PC-9 (cell line): Measurements from ENCODE around the gene GALNT9. TPM values are rescaled to one million over a fixed set of nuclear protein-coding genes. Genes with fewer than 3 reads are reported as not detected.

Experiments used
- BruUV-seq: library from RNA; stranded (reverse); fragments of 400-500 nt; replicated peaks from 2 replicates; lab custom pipeline; 2021; lab: Mats Ljungman, UMichigan
- CTCF ChIA-PET: fragments of 300-600 bp; sonication (Branson Sonifier 250); formaldehyde crosslinking; loops from one replicate; lab custom pipeline; 2022; ENCODE audit warnings: antibody characterized with exemption; lab: Charles Lee
- POLR2A ChIA-PET: fragments of 300-600 bp; sonication (Branson Sonifier 250); formaldehyde crosslinking; loops from one replicate; lab custom pipeline; 2022; ENCODE audit warnings: antibody characterized with exemption; ENCODE audit not compliant: unreplicated experiment; lab: Charles Lee
- DNase-seq, 2 experiments: peaks; one replicate each; pipeline versions ENCODE4 v3.0.0 to v3.0.0-alpha.2; 2015 to 2022; ENCODE audit warnings: mixed read lengths in 1 of 2
- H2AFZ ChIP-seq: fragments of 200-600 bp; sonication (generic); 2 replicates; pipeline ENCODE4 v1.8.1; 2017; ENCODE audit warnings: antibody characterized with exemption
- H3F3A ChIP-seq: fragments of 200-600 bp; sonication (generic); 2 replicates; pipeline ENCODE4 v1.8.1; 2017; ENCODE audit warnings: antibody characterized with exemption, mild to moderate bottlenecking, low read depth; ENCODE audit not compliant: insufficient read depth
- H3K27ac ChIP-seq: fragments of 200-600 bp; sonication (generic); 2 replicates; pipeline ENCODE4 v1.6.1; 2016; ENCODE audit warnings: mixed run types
- H3K27me3 ChIP-seq: fragments of 200-600 bp; sonication (generic); 2 replicates; pipeline ENCODE4 v1.6.1; 2016; ENCODE audit warnings: low read depth, mixed run types; ENCODE audit not compliant: insufficient read depth
- H3K36me3 ChIP-seq: fragments of 200-600 bp; sonication (generic); 2 replicates; pipeline ENCODE4 v1.6.1; 2016; ENCODE audit warnings: low read depth, mixed run types
- H3K4me1 ChIP-seq: fragments of 200-600 bp; sonication (generic); replicated peaks from 2 replicates; pipeline ENCODE4 v1.6.1; 2016; ENCODE audit warnings: mixed run types; ENCODE audit not compliant: insufficient read depth
- H3K4me2 ChIP-seq: fragments of 200-600 bp; sonication (generic); 2 replicates; pipeline ENCODE4 v1.6.1; 2017; ENCODE audit warnings: mixed run types
- H3K4me3 ChIP-seq: fragments of 200-600 bp; sonication (generic); 2 replicates; pipeline ENCODE4 v1.6.1; 2016; ENCODE audit warnings: mixed run types
- H3K79me2 ChIP-seq: fragments of 200-600 bp; sonication (generic); 2 replicates; pipeline ENCODE4 v1.6.1; 2017; ENCODE audit warnings: low read depth, mixed run types
- H3K9me2 ChIP-seq: fragments of 200-600 bp; sonication (generic); 2 replicates; pipeline ENCODE4 v1.8.1; 2017; ENCODE audit warnings: mild to moderate bottlenecking; ENCODE audit not compliant: insufficient read depth
- H3K9me3 ChIP-seq: fragments of 200-600 bp; sonication (generic); 2 replicates; pipeline ENCODE4 v1.8.1; 2016; ENCODE audit warnings: low read depth; ENCODE audit not compliant: insufficient read depth
- H4K20me1 ChIP-seq: fragments of 200-600 bp; sonication (generic); 2 replicates; pipeline ENCODE4 v1.8.1; 2017; ENCODE audit not compliant: insufficient read depth
- CTCF ChIP-seq: fragments of 200-600 bp; sonication (generic); conservative IDR thresholded peaks from 2 replicates; pipeline ENCODE4 v1.6.1; 2017; ENCODE audit warnings: mixed run types, antibody characterized with exemption, mild to moderate bottlenecking, moderate library complexity
- EZH2 ChIP-seq: fragments of 200-600 bp; sonication (generic); IDR thresholded peaks from 2 replicates; pipeline ENCODE4 v1.8.0; 2017; ENCODE audit warnings: antibody characterized with exemption, low read depth
- intact Hi-C: fragments of 100-400 bp; cut with micrococcal nuclease; formaldehyde crosslinking; loops from one replicate; pipeline ENCODE4 v1.10.0; 2022; ENCODE audit not compliant: unreplicated experiment
- total RNA-seq: library from RNA; stranded (reverse); gene quantifications from 2 replicates; pipeline ENCODE4 v1.2.3, GENCODE V29; 2021

Gene GALNT9
- total RNA-seq, 1 experiment from 2014 or later: 11.2 TPM

GRCh38 chr12:132188451-132188901, 140.9 kb downstream of the GALNT9 start:
- ChIA-PET POLR2A (no interaction called here), CTCF (no interaction called here)
- TF ChIP-seq CTCF (no peak), EZH2 (no peak)
- peaks cover 100% of the 10 kb centered on the region for H3K27me3 ChIP-seq
- no peaks in the 10 kb centered on the region for H3K9me2 ChIP-seq
- no peak for DNase-seq
- H3K4me2 ChIP-seq: no peak overlapping the region
- H3K36me3 ChIP-seq: no peaks in the 10 kb centered on the region
- no TSS peak for BruUV-seq
- no peak overlapping the region for H3K4me3 ChIP-seq
- no peaks in the 10 kb centered on the region for H3K9me3 ChIP-seq
- no peak overlapping the region for H2AFZ ChIP-seq
- H3K4me1 ChIP-seq: no peaks in the 10 kb centered on the region
- no peaks in the 10 kb centered on the region for H3K79me2 ChIP-seq
- H4K20me1 ChIP-seq: no peaks in the 10 kb centered on the region
- intact Hi-C loops: no loop called here
- H3K27ac ChIP-seq: no peak overlapping the region
- no peaks in the 10 kb centered on the region for H3F3A ChIP-seq

GRCh38 chr12:132187646-132188450, 141.5 kb downstream of the GALNT9 start:
- H4K20me1 ChIP-seq: no peaks in the 10 kb centered on the region
- H3K36me3 ChIP-seq: no peaks in the 10 kb centered on the region
- CTCF ChIA-PET: no interaction called here
- no peak overlapping the region for H3K4me3 ChIP-seq
- no peak overlapping the region for H3K27ac ChIP-seq
- H3K9me3 ChIP-seq: no peaks in the 10 kb centered on the region
- peaks cover 100% of the 10 kb centered on the region for H3K27me3 ChIP-seq
- intact Hi-C loops: no loop called here
- H3K9me2 ChIP-seq: no peaks in the 10 kb centered on the region
- BruUV-seq: no TSS peak
- no peak for DNase-seq
- no peaks in the 10 kb centered on the region for H3F3A ChIP-seq
- no peaks in the 10 kb centered on the region for H3K79me2 ChIP-seq
- no peak overlapping the region for H2AFZ ChIP-seq
- H3K4me2 ChIP-seq: no peak overlapping the region
- POLR2A ChIA-PET: no interaction called here
- no peak for TF ChIP-seq EZH2
- no peak for TF ChIP-seq CTCF
- H3K4me1 ChIP-seq: no peaks in the 10 kb centered on the region

GRCh38 chr12:132186857-132187620, 142.3 kb downstream of the GALNT9 start:
- ChIA-PET POLR2A (no interaction called here), CTCF (no interaction called here)
- H3K27me3 ChIP-seq: peaks cover 100% of the 10 kb centered on the region
- H3K4me1 ChIP-seq: no peaks in the 10 kb centered on the region
- no peaks in the 10 kb centered on the region for H3F3A ChIP-seq
- no peaks in the 10 kb centered on the region for H3K79me2 ChIP-seq
- H3K36me3 ChIP-seq: no peaks in the 10 kb centered on the region
- no peak overlapping the region for H3K4me3 ChIP-seq
- no peak overlapping the region for H3K27ac ChIP-seq
- no TSS peak for BruUV-seq
- no peaks in the 10 kb centered on the region for H4K20me1 ChIP-seq
- no peak overlapping the region for H3K4me2 ChIP-seq
- no peaks in the 10 kb centered on the region for H3K9me2 ChIP-seq
- DNase-seq: no peak
- intact Hi-C loops: no loop called here
- no peak overlapping the region for H2AFZ ChIP-seq
- no peaks in the 10 kb centered on the region for H3K9me3 ChIP-seq
- TF ChIP-seq CTCF: no peak
- no peak for TF ChIP-seq EZH2
